ENCODE measurements around the gene GRM2.

- TF ChIP-seq ZNF274 (IDR thresholded peaks at IDR 0.05; ENCODE audit: borderline replicate concordance, extremely low read depth, low read length) (no peak), POLR2A (IDR thresholded peaks at IDR 0.05; ENCODE audit: control extremely low read depth in 1 of 2, low read depth in 2 of 2, low read length in 2 of 2) (no peak), SP2 (IDR thresholded peaks at IDR 0.05; ENCODE audit: low read length) (no peak), POLR2AphosphoS5 (IDR thresholded peaks at IDR 0.05; ENCODE audit: low read depth, low read length) (no peak), CTCF (IDR thresholded peaks at IDR 0.05; ENCODE audit: control extremely low read depth in 1 of 3, insufficient read depth in 1 of 3, low read depth in 1 of 3, low read length in 3 of 3) (no peak), TBP (IDR thresholded peaks at IDR 0.05; ENCODE audit: low read depth, low read length) (no peak), EZH2 (IDR thresholded peaks at IDR 0.05; ENCODE audit: low read depth, low read length, severe bottlenecking) (no peak), ASH2L (IDR thresholded peaks at IDR 0.05; ENCODE audit: low read length) (no peak), JUND (IDR thresholded peaks at IDR 0.05; ENCODE audit: low read length) (no peak), MAFK (IDR thresholded peaks at IDR 0.05; ENCODE audit: low read depth, low read length) (no peak), EP300 (IDR thresholded peaks at IDR 0.05; ENCODE audit: borderline replicate concordance in 1 of 2, low read depth in 2 of 2, low read length in 2 of 2) (no peak)
Observed at GRCh38 chr3:51708216-51708845, 1.5 kb downstream of the GRM2 start.

Data from H1 (cell line).